Neutrophil (primary cell): ENCODE data around the gene PRPSAP1.

Source experiments
- H3K27ac ChIP-seq: fragments of 200-600 bp; sonication (generic); 2 replicates; pipeline ENCODE4 v1.5.1; 2016; ENCODE audit warnings: mild to moderate bottlenecking, moderate library complexity
- H3K27me3 ChIP-seq: fragments of 200-600 bp; sonication (generic); 2 replicates; pipeline ENCODE4 v1.6.0; 2016; ENCODE audit warnings: mild to moderate bottlenecking
- H3K36me3 ChIP-seq: fragments of 200-600 bp; sonication (generic); 2 replicates; pipeline ENCODE4 v1.5.1; 2017
- H3K4me1 ChIP-seq, 2 experiments: fragments of 200-600 bp in 1 of 2; sonication (generic) in 1 of 2; 1 replicate in 1 of 2; 2 replicates in 1 of 2; pipeline versions ENCODE4 v1.5.1 to v1.6.1; 2013 to 2016; ENCODE audit warnings: low read depth in 1 of 2, low read length in 1 of 2, mild to moderate bottlenecking in 1 of 2, moderate library complexity in 1 of 2; ENCODE audit not compliant: control insufficient read depth in 1 of 2, insufficient read depth in 1 of 2
- H3K4me3 ChIP-seq, 2 experiments: fragments of 200-600 bp in 1 of 2; sonication (generic) in 1 of 2; 1 replicate in 1 of 2; 2 replicates in 1 of 2; pipeline ENCODE4 v1.5.1; 2013 to 2016; ENCODE audit warnings: low read depth in 1 of 2, low read length in 1 of 2, mild to moderate bottlenecking in 1 of 2, moderate library complexity in 1 of 2
- H3K9me3 ChIP-seq: fragments of 200-600 bp; sonication (generic); 2 replicates; pipeline ENCODE4 v1.5.1; 2016
- CTCF ChIP-seq: fragments of 200-600 bp; sonication (generic); IDR thresholded peaks from 2 replicates; pipeline ENCODE4 v1.5.1; 2016; ENCODE audit warnings: antibody characterized with exemption

PRPSAP1 gene

GRCh38 chr17:76397687-76398522 lies 44.2 kb upstream of the PRPSAP1 start:
- H3K36me3 ChIP-seq = peaks cover 79% of the 10 kb centered on the region
- TF ChIP-seq CTCF = peak; percentile 97
- no peaks in the 10 kb centered on the region for H3K27me3 ChIP-seq
- no peak overlapping the region for H3K4me3 ChIP-seq
- H3K9me3 ChIP-seq = no peaks in the 10 kb centered on the region
- no peak overlapping the region for H3K27ac ChIP-seq
- no peaks in the 10 kb centered on the region for H3K4me1 ChIP-seq

GRCh38 chr17:76397184-76397583 lies 43.5 kb upstream of the PRPSAP1 start:
- Histone ChIP-seq H3K27me3 (no peaks in the 10 kb centered on the region), H3K4me3 (no peak overlapping the region), H3K36me3 (peaks cover 77% of the 10 kb centered on the region), H3K4me1 (no peaks in the 10 kb centered on the region), H3K9me3 (no peaks in the 10 kb centered on the region), H3K27ac (no peak overlapping the region)
- TF ChIP-seq CTCF = no peak

- Histone ChIP-seq H3K4me1 (no peaks in the 10 kb centered on the region), H3K4me3 (no peak overlapping the region), H3K9me3 (no peaks in the 10 kb centered on the region), H3K27ac (no peak overlapping the region), H3K36me3 (peaks cover 77% of the 10 kb centered on the region), H3K27me3 (no peaks in the 10 kb centered on the region)
- no peak for TF ChIP-seq CTCF
Measured at GRCh38 chr17:76395980-76396379, 42.3 kb upstream of the PRPSAP1 start.

- no peak overlapping the region for H3K27ac ChIP-seq
- peaks cover 71% of the 10 kb centered on the region for H3K36me3 ChIP-seq
- H3K4me3 ChIP-seq = no peak overlapping the region
- no peaks in the 10 kb centered on the region for H3K27me3 ChIP-seq
- no peak for TF ChIP-seq CTCF
- no peaks in the 10 kb centered on the region for H3K4me1 ChIP-seq
- no peaks in the 10 kb centered on the region for H3K9me3 ChIP-seq
Measured at GRCh38 chr17:76394166-76394565, 40.5 kb upstream of the PRPSAP1 start.

GRCh38 chr17:76391200-76391715 lies 37.5 kb upstream of the PRPSAP1 start:
- peaks cover 51% of the 10 kb centered on the region for H3K36me3 ChIP-seq
- no peak overlapping the region for H3K27ac ChIP-seq
- H3K4me1 ChIP-seq = peaks cover 0 to under 1% of the 10 kb centered on the region in 2 experiments
- no peak overlapping the region for H3K4me3 ChIP-seq
- H3K27me3 ChIP-seq = peaks cover 9% of the 10 kb centered on the region
- TF ChIP-seq CTCF = no peak
- no peaks in the 10 kb centered on the region for H3K9me3 ChIP-seq
